ENCODE data around the gene ESPL1. TPM values are rescaled to one million over a fixed set of nuclear protein-coding genes. Genes with fewer than 3 reads are reported as not detected.

The ESPL1 gene
- total RNA-seq, 1 donor = 6.5 TPM

DNA sequence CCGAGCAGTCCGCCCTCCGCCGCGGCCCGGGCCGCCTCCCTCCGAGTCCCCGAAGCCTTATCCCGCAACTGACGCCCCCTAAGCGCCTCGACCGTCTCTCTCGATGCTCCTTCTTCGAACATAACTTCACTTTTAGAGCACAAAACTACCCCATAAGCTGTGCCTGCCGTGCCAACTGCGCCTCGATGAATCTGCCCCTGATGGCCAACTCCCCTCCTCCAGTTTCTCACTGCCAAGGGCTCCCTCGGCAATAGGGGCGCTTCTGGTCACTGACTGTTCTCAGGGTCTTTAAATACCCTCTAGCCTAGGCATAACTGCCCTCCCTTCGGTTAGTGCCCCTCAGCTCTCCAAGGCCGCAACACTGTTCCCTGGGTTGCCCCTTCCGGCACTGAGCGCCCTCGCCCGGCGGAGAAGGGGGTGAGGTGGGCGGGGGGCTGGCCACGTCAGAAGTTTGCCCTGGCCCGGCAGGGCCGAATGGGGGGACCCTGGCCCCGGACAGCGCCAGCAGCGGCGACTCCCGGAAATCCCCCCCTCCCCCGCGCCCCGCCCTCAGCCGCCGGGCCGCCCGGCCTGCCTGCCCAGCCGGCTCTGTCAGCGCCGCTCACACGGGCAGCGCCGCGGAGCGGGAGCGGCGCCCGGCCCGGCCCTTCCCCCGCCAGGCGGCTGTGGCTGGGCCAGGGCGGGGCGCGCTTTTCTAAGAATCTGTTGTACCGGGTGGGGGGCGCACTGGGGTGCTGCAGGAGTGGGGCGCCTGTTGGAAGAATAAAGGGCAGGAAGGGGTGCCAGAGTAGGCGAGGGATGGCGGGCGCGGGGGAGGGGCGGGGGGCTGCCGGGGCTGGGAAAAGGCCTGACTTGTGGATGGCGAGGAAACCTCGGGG, 46.7 kb upstream of the ESPL1 start:
- peak; percentile 76 for DNase-seq (ENCODE audit: low read depth)
- H3K4me3 ChIP-seq (ENCODE audit: low read depth, low read length) = peak overlapping the region; percentile 58
- TF ChIP-seq, protein P1, sequence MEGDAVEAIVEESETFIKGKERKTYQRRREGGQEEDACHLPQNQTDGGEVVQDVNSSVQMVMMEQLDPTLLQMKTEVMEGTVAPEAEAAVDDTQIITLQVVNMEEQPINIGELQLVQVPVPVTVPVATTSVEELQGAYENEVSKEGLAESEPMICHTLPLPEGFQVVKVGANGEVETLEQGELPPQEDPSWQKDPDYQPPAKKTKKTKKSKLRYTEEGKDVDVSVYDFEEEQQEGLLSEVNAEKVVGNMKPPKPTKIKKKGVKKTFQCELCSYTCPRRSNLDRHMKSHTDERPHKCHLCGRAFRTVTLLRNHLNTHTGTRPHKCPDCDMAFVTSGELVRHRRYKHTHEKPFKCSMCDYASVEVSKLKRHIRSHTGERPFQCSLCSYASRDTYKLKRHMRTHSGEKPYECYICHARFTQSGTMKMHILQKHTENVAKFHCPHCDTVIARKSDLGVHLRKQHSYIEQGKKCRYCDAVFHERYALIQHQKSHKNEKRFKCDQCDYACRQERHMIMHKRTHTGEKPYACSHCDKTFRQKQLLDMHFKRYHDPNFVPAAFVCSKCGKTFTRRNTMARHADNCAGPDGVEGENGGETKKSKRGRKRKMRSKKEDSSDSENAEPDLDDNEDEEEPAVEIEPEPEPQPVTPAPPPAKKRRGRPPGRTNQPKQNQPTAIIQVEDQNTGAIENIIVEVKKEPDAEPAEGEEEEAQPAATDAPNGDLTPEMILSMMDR (IDR thresholded peaks at IDR 0.05; ENCODE audit: insufficient read depth, low read depth, low read length) = peak; percentile 26

DNA sequence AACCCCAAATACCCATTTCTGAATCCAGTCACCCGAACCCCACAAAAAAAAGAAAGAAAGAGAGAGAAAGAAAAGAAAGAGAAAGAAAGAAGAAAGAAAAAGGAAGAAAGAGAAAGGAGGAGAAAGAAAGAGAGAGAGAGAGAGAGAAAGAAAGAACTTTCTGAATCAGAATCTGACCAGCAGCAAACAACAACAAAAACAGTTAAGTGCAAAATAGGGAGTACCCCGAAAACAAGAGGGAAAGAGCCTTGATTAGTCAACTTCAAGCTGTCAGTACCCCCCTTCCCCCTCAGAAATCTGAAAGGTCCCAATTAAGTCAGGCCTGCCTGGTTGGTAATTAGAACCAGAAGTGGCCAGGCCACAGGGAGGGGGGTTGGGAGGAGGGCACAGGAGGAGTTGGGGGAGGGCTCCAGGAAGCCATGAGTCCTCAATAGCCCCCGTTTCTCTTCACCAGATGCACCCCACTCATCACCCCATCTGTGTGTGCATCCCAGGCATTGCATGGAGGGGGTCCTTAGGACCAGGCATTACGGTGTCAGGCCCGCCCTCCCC, 45.9 kb upstream of the ESPL1 start:
- peak; percentile 36 for DNase-seq (ENCODE audit: low read depth)
- TF ChIP-seq, protein P1 (IDR thresholded peaks at IDR 0.05; ENCODE audit: insufficient read depth, low read depth, low read length) = no peak
- H3K4me3 ChIP-seq (ENCODE audit: low read depth, low read length) = peak overlapping the region; percentile 40

DNA sequence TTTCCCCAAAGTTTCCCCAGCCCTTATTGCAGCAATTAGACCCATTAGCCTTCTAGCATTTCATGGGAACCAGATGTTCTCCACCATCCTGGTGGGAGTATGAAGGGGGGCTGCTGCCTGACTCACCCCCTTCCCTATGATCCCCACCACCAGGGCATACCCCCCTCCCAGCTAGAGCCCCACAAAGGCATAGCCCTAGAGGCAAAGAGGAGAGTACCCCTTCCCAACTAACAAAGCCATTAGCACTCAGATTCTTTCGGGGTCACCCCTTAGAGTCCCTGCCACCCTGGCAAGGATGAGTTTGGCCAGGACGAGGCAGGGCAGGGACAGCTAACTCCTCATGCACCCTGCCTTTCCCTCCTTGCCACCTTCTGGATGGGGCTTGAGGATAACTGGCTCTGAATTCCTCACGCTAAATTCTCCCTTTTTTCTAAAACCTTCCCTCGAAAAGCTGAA, 45.3 kb upstream of the ESPL1 start:
- H3K4me3 ChIP-seq (ENCODE audit: low read depth, low read length) = no peak overlapping the region
- no peak for DNase-seq (ENCODE audit: low read depth)
- TF ChIP-seq, protein P1 (IDR thresholded peaks at IDR 0.05; ENCODE audit: insufficient read depth, low read depth, low read length) = no peak

DNA sequence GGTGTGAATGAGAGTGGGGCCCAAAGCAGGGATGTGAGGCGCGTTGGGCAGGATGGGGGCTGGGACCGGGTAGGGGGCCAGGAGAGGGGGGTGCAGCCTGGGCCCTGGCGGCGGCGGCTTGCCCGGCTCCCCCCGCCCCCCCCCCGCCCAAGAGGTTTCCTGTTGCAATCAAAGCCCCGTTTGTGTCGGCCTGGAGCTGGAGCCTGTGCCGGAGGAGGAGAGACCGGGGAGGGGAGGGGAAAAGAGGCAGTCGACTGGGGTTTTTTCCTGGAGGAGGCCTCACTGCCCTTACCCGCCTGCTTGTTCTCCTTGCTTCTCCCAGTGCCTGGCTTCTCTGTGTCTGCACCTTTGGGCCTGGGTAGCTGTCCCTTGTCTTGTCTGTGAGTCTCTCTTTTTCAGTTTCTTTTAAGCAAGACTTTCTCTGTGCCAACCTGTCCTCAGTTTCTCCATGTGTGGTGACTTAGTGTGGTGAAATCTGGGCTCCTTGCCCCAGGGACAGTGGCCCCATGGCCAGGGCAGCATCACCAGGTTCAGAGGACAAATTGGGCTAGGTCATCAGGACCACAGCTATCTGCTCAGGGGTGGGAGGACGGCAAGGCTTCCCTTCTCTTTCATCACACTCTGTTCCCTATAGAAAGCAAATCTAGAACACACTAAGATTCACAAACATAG, 44.6 kb upstream of the ESPL1 start:
- TF ChIP-seq, protein P1 (IDR thresholded peaks at IDR 0.05; ENCODE audit: insufficient read depth, low read depth, low read length) = no peak
- DNase-seq (ENCODE audit: low read depth) = peak; percentile 54
- H3K4me3 ChIP-seq (ENCODE audit: low read depth, low read length) = no peak overlapping the region

DNA sequence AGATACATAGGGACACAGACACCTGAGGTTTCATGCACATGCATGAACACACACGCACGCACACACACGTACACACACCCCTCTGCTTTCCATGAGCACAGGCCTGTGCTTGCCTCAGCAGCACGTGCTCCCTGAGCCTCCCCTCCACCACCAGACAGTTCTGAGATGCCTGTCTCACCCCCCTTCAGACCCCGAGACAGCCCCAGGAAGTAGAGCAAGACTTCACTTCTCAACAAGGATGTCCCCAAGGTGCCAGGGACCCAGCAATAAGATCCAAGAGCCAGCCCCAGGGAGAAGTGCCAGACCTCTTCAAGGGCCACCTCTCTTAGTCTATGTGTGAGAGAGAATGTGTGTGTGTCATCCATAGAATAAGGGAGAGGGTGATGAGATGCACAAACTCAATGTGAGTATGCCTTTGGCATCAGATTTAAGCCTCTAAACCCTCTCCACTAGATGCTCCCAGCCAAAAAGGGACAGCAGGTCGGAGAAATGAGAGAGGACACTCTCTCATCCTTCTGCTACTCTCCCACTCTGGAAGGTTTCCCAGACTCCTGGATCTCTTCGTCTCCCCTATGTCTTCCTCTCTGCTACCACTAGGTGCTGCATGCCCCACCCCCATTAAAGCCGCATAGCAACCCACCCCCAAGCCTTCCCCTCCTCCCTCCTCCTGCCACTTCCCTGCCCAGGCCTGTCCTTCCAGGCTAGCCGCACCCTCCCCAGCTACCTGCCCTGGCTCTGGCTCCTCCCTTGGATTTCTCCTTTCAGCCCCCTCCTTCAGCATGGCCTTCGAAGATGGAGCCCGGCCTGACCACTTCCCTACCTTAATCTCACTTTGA, 43.8 kb upstream of the ESPL1 start:
- TF ChIP-seq, protein P1 (IDR thresholded peaks at IDR 0.05; ENCODE audit: insufficient read depth, low read depth, low read length) = peak; percentile 38
- no peak overlapping the region for H3K4me3 ChIP-seq (ENCODE audit: low read depth, low read length)
- DNase-seq (ENCODE audit: low read depth) = no peak
